A172 (cell line): ENCODE measurements around the gene HS3ST1. TPM values are rescaled to one million over a fixed set of nuclear protein-coding genes. Genes with fewer than 3 reads are reported as not detected.
"Not testable (repeated sequence)": the region's sequence is repeated elsewhere in the genome, so short reads cannot be mapped to it uniquely, and the experiment has no call there.

Experiments used
- DNase-seq: peaks from one replicate; pipeline ENCODE4 v3.0.0-alpha.2; 2015; ENCODE audit warnings: low spot score
- total RNA-seq: library from RNA; depleted of rRNA; stranded (reverse); fragments of >200 nt; shearing (Covaris generic); gene quantifications from 2 replicates; pipeline ENCODE4 v1.2.3, GENCODE V29; 2014

Gene HS3ST1
- total RNA-seq, 1 experiment from 2014 or later: not detected

- no peak for DNase-seq
Observed at GRCh38 chr4:11402192-11402591, 26.5 kb downstream of the HS3ST1 start.

GRCh38 chr4:11399461-11399971, 29.2 kb downstream of the HS3ST1 start:
- DNase-seq: no peak

- DNase-seq: no peak
Observed at GRCh38 chr4:11397819-11398610, 30.7 kb downstream of the HS3ST1 start.

- peak; percentile 12 for DNase-seq
Observed at GRCh38 chr4:11397146-11397545, 31.5 kb downstream of the HS3ST1 start.

- no peak for DNase-seq
Observed at GRCh38 chr4:11393551-11393950, 35.1 kb downstream of the HS3ST1 start.

- DNase-seq: not testable (repeated sequence)
Observed at GRCh38 chr4:11384072-11384471, 44.6 kb downstream of the HS3ST1 start.

- no peak for DNase-seq
Observed at GRCh38 chr4:11376571-11376970, 52.1 kb downstream of the HS3ST1 start.

GRCh38 chr4:11376146-11376545, 52.5 kb downstream of the HS3ST1 start:
- DNase-seq: no peak

GRCh38 chr4:11368701-11369115, 60.0 kb downstream of the HS3ST1 start:
- no peak for DNase-seq

- no peak for DNase-seq
Observed at GRCh38 chr4:11367371-11367770, 61.3 kb downstream of the HS3ST1 start.

- DNase-seq: no peak
Observed at GRCh38 chr4:11366859-11367258, 61.8 kb downstream of the HS3ST1 start.

- no peak for DNase-seq
Observed at GRCh38 chr4:11365039-11365438, 63.7 kb downstream of the HS3ST1 start.

GRCh38 chr4:11359591-11359990, 69.1 kb downstream of the HS3ST1 start:
- no peak for DNase-seq

- DNase-seq: no peak
Observed at GRCh38 chr4:11355226-11355625, 73.5 kb downstream of the HS3ST1 start.

- no peak for DNase-seq
Observed at GRCh38 chr4:11354531-11354930, 74.2 kb downstream of the HS3ST1 start.

GRCh38 chr4:11348449-11349088, 80.1 kb downstream of the HS3ST1 start:
- DNase-seq: no peak

- no peak for DNase-seq
Observed at GRCh38 chr4:11344916-11345315, 83.8 kb downstream of the HS3ST1 start.

- DNase-seq: no peak
Observed at GRCh38 chr4:11343536-11343935, 85.2 kb downstream of the HS3ST1 start.
